Testis (tissue), 2 donors: ENCODE data around the gene SDK2.

Source experiments
- CTCF ChIP-seq, 3 experiments: fragments of 450-650 bp in 2 of 3; fragments of 200-600 bp in 1 of 3; sonication (generic) in 1 of 3; IDR thresholded peaks; one replicate each; pipeline ENCODE4 v1.5.1; 2016 to 2019; ENCODE audit warnings: antibody characterized with exemption in 3 of 3, mild to moderate bottlenecking in 2 of 3, moderate library complexity in 1 of 3
- POLR2A ChIP-seq: fragments of 450-650 bp; IDR thresholded peaks from one replicate; pipeline ENCODE4 v1.6.1; 2017; ENCODE audit warnings: antibody characterized with exemption, mild to moderate bottlenecking, moderate library complexity

- TF ChIP-seq POLR2A (no peak), CTCF (IDR thresholded peaks at IDR 0.05) (no peak)
These were observed 154.3 kb downstream of the SDK2 start for GRCh38 chr17:73489991-73490390.
